Osteoblast (primary cell): Measurements from ENCODE around the gene LRRFIP2. TPM values are rescaled to one million over a fixed set of nuclear protein-coding genes. Genes with fewer than 3 reads are reported as not detected.

Source experiments
- DNase-seq: peaks from one replicate; pipeline ENCODE4 v3.0.0; 2011; ENCODE audit warnings: low spot score, mixed read lengths; ENCODE audit not compliant: insufficient read length; ENCODE audit errors: missing footprints
- H2AFZ ChIP-seq: 2 replicates; pipeline ENCODE4 v1.6.0; 2011; ENCODE audit warnings: mild to moderate bottlenecking, low read length
- H3K27ac ChIP-seq: 2 replicates; pipeline ENCODE4 v1.5.1; 2011; ENCODE audit warnings: mild to moderate bottlenecking, low read depth, low read length, moderate library complexity
- H3K27me3 ChIP-seq: 2 replicates; pipeline ENCODE4 v1.6.0; 2012; ENCODE audit warnings: mild to moderate bottlenecking, control low read depth, inconsistent platforms, low read length, moderate library complexity; ENCODE audit not compliant: insufficient read depth
- H3K36me3 ChIP-seq: 2 replicates; pipeline ENCODE4 v1.5.1; 2011; ENCODE audit warnings: mild to moderate bottlenecking, low read length, control low read depth, moderate library complexity; ENCODE audit not compliant: insufficient read depth
- H3K4me1 ChIP-seq: 2 replicates; pipeline ENCODE4 v1.5.1; 2011; ENCODE audit warnings: mild to moderate bottlenecking, low read length, control low read depth, moderate library complexity; ENCODE audit not compliant: insufficient read depth
- H3K4me2 ChIP-seq: 2 replicates; pipeline ENCODE4 v1.6.0; 2011; ENCODE audit warnings: mild to moderate bottlenecking, low read length; ENCODE audit not compliant: insufficient read depth
- H3K4me3 ChIP-seq: fragments of 200-600 bp; sonication (generic); 3 replicates; pipeline ENCODE4 v1.5.1; 2012; ENCODE audit warnings: mild to moderate bottlenecking, low read length, inconsistent platforms; ENCODE audit not compliant: insufficient read depth
- H3K79me2 ChIP-seq: 2 replicates; pipeline ENCODE4 v1.6.0; 2012; ENCODE audit warnings: mild to moderate bottlenecking, low read length, control low read depth, inconsistent platforms; ENCODE audit not compliant: insufficient read depth
- H3K9me3 ChIP-seq: 2 replicates; pipeline ENCODE4 v1.5.1; 2011; ENCODE audit warnings: low read depth, low read length, control low read depth
- H4K20me1 ChIP-seq: 2 replicates; pipeline ENCODE4 v1.6.0; 2012; ENCODE audit warnings: mild to moderate bottlenecking, low read length, control low read depth; ENCODE audit not compliant: insufficient read depth
- total RNA-seq: library from RNA; depleted of rRNA; stranded (reverse); fragments of >200 nt; gene quantifications from 2 replicates; pipeline ENCODE4 v1.2.3, GENCODE V29; 2012
- TF ChIP-seq, protein P1 (sequence below): IDR thresholded peaks from 2 replicates; pipeline ENCODE4 v1.5.1; 2011; ENCODE audit warnings: mild to moderate bottlenecking, low read depth, low read length, moderate library complexity; ENCODE audit errors: extremely low read depth

Gene LRRFIP2
- total RNA-seq, 1 donor, result 71.3 TPM

DNA sequence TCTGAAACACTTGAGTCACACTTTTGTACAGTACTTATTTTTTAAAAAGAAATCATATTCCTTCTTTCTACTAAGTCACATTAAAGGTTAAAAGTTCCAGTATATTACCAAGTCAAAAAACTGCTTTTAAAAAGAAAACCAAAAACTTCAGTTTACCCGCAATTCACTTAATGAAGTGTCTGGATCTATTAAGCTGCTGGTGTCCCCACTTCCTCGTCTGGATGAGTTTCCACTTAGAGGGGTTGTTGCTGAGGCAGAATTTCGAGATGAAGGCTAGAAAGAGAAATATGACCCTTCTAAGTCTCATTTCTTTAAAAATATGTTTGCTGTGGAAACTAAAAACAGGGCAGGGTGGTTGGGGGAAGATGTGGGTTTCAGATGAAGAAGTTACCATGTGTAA, 79.7 kb downstream of the LRRFIP2 start:
- no peak overlapping the region for H3K4me2 ChIP-seq
- H3K4me1 ChIP-seq, result peaks cover 25% of the 10 kb centered on the region
- peak overlapping the region; percentile 49 for H3K27ac ChIP-seq

DNA sequence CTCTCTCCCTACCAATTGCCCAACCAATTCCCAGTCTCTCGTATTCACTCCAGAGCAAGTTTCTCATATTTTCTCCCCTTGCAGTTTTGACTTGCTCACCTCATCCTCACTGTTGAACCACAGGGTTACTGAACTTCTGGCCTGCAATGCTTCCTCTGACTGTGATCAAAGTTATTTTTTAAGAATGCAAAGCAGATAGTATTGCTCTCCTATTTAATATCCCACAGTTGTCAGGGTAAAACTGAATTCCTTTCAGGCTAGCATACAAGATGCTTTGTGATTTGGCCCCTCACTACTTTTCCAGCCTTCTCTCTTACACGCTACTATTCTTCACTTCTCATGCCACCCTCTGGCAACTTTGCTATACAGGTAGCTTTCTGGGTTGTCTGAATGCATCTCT, 80.9 kb downstream of the LRRFIP2 start:
- DNase-seq, result no peak
- Histone ChIP-seq H4K20me1 (no peaks in the 10 kb centered on the region), H3K4me2 (no peak overlapping the region), H3K27ac (peak overlapping the region; percentile 49), H3K9me3 (no peaks in the 10 kb centered on the region), H3K4me3 (no peak overlapping the region), H3K36me3 (peaks cover 28% of the 10 kb centered on the region), H3K79me2 (peaks cover 5% of the 10 kb centered on the region), H3K4me1 (peaks cover 25% of the 10 kb centered on the region), H3K27me3 (no peaks in the 10 kb centered on the region), H2AFZ (no peak overlapping the region)
- TF ChIP-seq, protein P1, sequence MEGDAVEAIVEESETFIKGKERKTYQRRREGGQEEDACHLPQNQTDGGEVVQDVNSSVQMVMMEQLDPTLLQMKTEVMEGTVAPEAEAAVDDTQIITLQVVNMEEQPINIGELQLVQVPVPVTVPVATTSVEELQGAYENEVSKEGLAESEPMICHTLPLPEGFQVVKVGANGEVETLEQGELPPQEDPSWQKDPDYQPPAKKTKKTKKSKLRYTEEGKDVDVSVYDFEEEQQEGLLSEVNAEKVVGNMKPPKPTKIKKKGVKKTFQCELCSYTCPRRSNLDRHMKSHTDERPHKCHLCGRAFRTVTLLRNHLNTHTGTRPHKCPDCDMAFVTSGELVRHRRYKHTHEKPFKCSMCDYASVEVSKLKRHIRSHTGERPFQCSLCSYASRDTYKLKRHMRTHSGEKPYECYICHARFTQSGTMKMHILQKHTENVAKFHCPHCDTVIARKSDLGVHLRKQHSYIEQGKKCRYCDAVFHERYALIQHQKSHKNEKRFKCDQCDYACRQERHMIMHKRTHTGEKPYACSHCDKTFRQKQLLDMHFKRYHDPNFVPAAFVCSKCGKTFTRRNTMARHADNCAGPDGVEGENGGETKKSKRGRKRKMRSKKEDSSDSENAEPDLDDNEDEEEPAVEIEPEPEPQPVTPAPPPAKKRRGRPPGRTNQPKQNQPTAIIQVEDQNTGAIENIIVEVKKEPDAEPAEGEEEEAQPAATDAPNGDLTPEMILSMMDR, result no peak

More for the DNA sequence above, 79.7 kb downstream of the LRRFIP2 start:
- Histone ChIP-seq H3K79me2 (peaks cover 10% of the 10 kb centered on the region), H3K36me3 (peaks cover 24% of the 10 kb centered on the region), H4K20me1 (no peaks in the 10 kb centered on the region), H3K27me3 (no peaks in the 10 kb centered on the region), H3K4me3 (no peak overlapping the region), H2AFZ (no peak overlapping the region), H3K9me3 (no peaks in the 10 kb centered on the region)
- TF ChIP-seq, protein P1, result no peak
- no peak for DNase-seq

DNA sequence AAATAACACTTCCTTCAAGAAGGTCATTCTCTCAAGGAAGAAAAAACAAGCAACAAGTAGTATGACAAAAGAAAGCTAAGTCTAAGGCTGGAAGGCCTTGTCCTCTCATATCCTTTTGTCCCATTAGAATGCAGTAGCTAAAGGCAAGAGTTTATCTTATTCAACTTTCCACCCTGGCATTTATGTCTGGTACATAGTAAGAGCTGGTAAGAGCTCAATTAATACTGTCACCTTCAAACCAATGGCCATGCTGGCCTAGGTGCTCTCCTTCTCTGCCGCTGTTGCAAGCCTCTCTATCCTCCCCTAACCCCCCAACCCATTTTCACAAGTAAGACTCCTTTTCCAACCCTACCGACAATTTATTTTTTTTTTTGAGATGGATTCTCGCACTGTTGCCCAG, 81.9 kb downstream of the LRRFIP2 start:
- Histone ChIP-seq H3K79me2 (peaks cover 10% of the 10 kb centered on the region), H4K20me1 (no peaks in the 10 kb centered on the region), H3K4me3 (no peak overlapping the region), H2AFZ (no peak overlapping the region), H3K4me1 (peaks cover 22% of the 10 kb centered on the region), H3K9me3 (no peaks in the 10 kb centered on the region), H3K36me3 (peaks cover 29% of the 10 kb centered on the region), H3K27ac (no peak overlapping the region), H3K4me2 (no peak overlapping the region), H3K27me3 (no peaks in the 10 kb centered on the region)
- TF ChIP-seq, protein P1, result no peak
- DNase-seq, result no peak

DNA sequence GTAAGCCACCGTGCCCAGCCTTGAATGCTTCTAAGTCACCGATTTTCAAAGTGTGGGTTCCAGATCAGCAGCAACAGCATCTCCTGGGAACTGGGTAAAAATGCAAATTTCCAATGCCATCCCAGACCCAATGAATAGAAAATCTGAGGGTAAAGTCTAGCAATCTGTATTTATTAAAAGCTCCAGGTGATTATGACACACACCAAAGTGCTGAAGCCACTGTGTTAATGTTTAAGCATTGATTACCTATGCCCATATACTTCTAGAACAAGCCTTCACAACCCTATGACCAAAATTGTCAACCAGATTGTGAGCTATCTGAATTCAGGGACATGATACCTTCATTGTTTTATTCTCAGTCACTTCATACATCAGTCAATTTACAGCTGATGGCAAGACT, 86.5 kb downstream of the LRRFIP2 start:
- Histone ChIP-seq H3K9me3 (no peaks in the 10 kb centered on the region), H3K4me2 (no peak overlapping the region), H3K79me2 (peaks cover 28% of the 10 kb centered on the region), H3K27ac (no peak overlapping the region), H4K20me1 (no peaks in the 10 kb centered on the region), H3K27me3 (no peaks in the 10 kb centered on the region), H3K4me3 (no peak overlapping the region), H3K36me3 (peaks cover 36% of the 10 kb centered on the region), H3K4me1 (no peaks in the 10 kb centered on the region), H2AFZ (no peak overlapping the region)
- no peak for DNase-seq
- TF ChIP-seq, protein P1, result no peak
